Stimulated activated CD4-positive, alpha-beta T cell treated with anti-CD3 and anti-CD28 coated beads, Interleukin-1b, Interleukin-23, amount 100 ng/mL, for 48 hours (primary cell): ENCODE results near the gene SH2D3C.

ENCODE experiments used
- DNase-seq: peaks from one replicate; pipeline ENCODE4 v3.0.0-alpha.2; 2020

The SH2D3C gene, protein sequence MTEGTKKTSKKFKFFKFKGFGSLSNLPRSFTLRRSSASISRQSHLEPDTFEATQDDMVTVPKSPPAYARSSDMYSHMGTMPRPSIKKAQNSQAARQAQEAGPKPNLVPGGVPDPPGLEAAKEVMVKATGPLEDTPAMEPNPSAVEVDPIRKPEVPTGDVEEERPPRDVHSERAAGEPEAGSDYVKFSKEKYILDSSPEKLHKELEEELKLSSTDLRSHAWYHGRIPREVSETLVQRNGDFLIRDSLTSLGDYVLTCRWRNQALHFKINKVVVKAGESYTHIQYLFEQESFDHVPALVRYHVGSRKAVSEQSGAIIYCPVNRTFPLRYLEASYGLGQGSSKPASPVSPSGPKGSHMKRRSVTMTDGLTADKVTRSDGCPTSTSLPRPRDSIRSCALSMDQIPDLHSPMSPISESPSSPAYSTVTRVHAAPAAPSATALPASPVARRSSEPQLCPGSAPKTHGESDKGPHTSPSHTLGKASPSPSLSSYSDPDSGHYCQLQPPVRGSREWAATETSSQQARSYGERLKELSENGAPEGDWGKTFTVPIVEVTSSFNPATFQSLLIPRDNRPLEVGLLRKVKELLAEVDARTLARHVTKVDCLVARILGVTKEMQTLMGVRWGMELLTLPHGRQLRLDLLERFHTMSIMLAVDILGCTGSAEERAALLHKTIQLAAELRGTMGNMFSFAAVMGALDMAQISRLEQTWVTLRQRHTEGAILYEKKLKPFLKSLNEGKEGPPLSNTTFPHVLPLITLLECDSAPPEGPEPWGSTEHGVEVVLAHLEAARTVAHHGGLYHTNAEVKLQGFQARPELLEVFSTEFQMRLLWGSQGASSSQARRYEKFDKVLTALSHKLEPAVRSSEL

DNA sequence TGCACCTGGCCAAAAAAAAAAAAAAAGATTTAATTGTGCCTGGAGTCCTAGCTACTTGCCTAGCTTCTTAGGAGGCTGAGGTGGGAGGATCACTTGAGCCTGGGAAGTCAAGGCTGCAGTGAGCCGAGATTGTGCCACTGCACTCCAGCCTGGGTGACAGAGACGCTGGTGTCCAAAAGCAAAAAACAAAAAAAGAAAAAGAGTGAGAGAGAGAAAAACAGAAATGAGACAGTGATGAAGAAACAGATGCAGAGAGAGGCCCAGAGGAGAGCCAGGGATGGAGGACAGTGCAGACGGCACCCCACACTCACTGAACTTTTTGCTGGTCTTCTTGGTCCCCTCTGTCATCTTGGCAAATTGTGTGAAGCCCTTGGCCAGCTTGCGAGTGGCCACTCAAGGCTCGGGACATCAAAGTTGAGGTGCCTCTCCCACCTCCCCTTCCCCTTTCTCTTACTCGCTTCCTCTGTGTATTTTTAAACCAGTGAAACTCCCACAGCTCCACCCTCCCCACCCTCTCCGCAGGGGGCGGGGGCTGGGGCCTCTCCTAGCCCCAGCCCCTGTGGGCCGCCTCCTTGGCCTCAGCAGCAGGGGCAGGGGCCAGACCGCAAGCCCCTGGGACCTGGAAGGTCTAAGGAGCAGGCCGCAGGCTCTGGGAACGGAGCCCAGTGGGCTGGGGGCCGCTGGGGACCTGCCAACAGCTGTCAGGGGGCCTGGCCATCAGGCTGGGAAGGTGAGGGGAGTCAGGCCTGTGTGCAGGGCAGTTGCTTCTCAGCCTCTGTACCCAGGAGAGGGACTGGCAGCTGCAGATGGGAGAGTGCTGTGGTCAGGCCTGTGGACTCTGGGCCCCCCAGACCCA is at the start of gene SH2D3C:
TSS of gene SH2D3C (minus strand) at position 387 of the 856 bp plus-strand sequence. CDS start at position 348, 39 bp downstream.
- peak; percentile 47 for DNase-seq

DNA sequence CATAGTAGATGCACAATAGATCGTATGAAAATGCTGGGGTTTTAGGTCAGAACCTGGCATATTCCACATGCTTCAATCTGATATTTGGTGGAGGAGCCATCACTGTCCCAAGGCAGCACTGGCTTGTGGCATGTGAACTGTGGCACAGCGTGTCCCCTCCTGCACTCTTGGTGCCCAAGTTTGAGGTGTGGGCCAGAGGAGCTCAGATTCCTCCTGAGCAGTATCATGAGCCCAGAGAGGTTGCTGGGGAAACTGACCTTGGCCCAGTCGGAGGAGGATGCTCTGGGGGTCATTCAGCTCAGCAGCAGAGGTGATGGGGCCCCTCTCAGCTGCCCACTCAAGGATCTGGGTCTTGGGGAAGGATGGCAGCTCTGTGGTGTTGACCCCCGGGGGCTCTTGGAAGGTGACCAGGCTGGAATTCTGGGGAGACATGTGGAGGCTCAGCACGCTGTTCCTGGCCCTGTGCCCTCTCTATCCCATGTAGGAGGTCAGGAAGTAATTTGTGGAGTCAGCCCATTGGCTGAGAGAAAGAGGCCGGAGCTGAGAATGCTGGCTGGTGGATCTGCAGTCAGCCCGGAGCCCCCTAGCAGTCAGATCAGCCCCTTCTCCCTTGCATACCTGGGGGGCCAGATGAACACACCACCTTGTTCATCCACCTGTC is 47.9 kb upstream of the SH2D3C start:
- DNase-seq = no peak

DNA sequence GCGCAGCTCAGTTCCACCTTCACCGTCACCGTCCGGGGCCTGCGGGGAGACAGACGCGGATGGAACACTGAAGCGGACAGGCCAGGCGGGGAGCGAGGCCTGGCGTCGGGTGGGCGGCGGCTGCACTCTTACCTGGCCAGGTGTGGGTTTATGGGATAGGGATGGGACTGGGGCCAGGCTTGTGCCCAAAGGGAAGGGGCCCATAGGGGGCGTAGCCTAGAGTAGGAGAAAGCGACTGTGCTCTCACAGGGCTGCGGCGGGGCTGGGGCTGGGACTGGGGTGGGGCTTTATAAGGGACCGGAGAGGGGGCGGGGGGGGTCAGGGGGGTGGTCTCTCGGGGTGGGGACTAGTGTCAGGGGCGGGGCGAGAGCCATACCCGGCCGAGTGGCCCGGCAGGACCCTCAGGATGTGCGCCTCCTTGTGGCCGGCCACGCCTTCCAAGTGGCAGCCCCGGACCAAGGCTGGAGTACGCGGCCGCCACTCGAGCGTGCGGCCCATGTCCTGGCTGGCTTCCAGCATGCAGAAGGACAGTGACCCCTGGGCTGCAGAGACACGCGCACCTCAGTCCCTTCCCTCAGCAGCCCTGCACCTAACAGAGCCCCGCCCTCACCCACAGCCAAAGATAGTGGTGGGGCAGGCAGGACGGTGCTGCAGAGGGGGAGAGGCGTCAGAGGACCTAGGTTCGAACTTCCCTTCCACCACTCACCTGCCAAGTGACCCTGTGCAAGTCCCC is 47.0 kb upstream of the SH2D3C start:
- DNase-seq = no peak

DNA sequence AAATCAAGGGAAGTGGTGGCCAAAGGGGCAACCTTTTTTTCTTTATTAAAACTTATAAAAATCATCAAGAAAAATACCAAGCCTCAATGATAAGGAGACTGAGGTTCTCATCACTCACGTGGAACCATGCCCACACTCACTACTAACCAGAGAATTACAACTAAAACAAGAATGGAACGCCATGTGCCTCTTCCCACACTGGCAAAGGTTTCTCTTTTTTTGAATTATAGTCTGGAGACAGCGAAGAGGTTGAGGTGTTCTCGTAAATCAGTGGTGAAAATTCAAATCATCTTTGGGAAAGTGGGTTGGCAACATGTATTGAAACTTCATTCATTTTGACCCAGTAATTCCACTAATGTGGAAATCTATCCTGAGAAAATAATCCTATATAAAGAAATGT is 43.6 kb upstream of the SH2D3C start:
- no peak for DNase-seq

DNA sequence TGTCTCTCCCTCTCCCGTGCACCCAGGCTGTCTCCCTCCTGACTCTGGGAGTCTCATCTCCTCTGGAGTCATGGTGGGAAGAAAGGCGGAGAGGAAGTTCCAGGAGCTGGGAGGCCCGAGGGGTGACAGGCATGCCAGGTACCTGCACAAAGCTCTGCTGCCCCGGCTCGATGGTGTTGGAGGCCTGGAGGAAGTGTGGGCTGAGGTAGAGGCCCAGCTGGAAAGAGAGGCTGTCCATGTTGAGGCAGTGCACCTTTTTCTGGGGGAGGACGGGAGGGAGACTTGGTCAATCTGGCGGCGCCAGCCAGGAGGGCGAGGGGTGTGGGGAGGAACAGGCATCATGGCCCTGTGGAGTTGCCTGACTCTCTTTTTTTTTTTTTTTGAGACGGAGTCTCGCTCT is 40.1 kb upstream of the SH2D3C start:
- DNase-seq = no peak

DNA sequence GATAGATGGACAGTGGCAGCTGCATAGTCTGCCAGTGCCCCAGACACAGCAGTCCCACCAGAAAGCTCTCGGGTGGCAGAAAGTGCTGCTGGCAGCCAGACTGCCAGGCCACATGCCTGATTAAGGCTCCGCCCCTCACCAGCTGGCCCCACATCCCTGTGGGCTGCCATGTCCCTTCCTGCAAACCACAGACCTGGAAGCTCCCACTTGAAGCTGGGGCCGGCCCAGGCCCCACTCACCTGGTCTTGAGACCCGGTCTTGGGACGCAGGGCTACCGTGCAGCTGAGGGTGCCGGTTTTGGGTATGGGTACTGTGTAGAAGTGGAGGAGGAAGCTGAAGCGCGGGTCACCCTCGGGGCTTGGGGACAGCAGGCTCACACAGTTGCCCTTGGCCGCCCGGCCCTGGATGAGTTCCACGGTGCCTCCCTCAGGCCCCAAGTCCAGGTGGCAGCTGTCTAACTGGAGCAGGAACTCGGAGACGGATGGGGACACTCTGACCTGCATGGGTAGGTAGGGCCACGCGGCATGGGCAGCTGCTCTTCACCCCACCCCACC is 39.5 kb upstream of the SH2D3C start:
- no peak for DNase-seq

DNA sequence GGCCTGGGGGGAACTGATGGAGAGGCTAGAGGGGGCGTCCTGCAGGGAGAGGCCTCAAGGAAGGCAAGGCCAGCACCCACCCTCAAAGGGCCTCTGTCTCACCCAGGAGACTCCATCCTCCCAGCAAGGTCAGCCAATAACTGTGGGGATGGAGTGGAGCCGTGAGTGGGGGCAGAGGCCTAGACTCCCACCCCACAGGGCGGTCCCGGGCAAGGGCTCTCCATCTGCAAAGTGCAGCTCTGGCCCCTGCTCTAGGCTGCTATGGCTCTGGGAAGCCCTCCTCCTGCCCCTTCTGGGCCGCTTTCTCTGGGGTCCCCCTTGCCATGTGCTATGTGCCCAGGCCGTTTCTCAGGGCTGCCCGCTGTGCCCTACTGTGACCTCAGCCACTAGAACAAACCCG is 38.3 kb upstream of the SH2D3C start:
- DNase-seq = no peak

DNA sequence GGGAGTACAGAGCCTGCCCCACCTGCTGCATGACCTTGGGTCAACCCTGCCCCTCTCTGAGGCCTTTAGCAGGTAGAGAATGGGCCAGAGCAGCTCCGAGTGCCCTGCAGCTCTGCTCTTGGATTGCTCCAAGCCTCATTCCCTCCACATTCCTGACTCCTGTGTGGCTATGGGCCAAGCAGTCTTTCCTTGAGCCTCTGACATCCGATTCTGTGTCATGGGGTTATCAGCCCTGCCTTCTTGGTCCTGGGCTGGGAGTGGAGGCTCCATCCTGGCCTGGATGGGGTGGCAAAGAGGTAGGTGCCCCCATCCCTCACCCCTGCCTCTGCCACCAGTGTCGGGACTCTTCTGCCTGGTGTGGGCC is 37.9 kb upstream of the SH2D3C start:
- no peak for DNase-seq

DNA sequence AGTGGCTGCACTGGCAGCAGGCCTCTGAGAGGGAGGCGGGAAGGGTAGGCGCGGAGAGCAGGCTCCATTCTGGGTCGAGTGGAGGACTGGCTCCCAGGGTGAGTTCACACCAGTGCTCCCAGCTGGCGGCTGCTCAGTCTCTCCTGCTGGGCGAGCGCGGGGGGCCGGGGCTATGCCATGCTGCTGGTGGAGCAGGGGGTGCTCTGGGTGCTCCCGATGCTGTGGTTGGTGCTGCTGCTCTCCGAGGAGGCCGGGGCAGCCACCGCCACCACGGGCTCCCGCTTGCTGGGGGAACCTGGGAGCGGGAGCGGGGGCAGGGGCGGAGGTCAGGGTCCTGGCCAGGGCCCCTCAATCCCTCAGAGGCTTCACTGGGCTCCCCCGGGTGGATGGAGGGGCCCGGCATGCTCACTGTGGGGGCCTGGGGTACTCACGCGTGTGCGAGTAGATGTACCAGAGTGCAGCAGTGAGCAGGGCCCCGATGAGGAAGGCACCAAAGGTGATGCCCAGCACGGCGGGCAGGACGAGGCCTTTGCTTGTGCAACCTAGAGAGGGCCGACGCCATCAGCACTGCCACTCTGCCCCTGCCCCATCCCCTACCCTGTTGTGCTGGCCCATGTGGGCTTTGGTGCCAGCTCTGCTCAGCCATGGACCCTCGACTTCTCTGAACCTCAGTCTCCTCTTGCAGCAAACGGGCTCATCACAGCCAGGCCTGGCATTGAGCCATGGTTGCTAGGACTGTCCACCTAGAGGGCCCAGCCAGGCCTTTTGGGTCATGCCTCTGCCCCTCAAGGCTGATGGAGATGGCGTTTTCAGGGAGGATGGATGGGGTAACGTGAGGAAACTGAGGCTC is 37.3 kb upstream of the SH2D3C start:
- DNase-seq = no peak

DNA sequence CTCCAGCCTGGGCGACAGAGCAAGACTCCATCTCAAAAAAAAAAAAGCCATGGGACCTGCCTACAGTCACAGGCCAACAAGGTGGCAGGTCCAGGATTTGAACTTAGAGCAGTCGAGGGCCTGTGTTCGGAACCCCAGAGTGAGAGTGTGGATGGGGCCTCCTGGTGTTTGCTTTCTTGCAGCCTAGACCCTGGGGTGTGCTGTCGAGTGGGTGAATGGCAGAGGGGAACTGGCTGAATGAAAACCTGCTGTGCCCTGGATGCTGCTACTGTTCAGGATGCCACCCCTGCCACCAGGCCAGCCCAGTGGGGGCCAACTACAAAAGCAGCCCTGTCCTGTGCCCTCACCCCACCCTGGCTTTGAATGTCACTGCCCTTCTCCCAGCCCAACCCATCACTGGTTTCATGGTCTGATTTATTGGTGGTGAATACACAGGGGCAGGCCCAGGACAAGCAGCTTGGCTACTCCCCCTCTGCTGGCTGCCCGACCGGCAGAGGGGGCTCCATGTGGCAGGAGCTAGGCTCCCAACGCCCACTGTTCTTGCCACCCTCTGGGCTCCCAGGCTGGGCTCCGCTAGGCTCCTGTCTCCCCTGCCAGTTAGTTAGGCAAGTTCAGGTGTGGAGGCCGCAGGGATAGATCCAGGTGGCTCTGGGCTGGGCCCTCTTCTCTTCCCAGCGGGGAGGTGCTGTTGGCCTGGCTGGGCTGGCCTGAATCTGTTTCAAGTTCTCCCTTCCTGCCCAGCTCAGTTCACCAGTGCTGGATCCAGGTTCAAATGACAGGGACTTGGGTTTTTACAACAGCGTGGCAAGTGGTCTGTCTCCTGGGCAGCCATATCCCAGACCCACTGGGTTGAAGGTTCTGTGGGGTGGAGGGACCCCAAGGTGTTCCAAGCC is 36.4 kb upstream of the SH2D3C start:
- no peak for DNase-seq

DNA sequence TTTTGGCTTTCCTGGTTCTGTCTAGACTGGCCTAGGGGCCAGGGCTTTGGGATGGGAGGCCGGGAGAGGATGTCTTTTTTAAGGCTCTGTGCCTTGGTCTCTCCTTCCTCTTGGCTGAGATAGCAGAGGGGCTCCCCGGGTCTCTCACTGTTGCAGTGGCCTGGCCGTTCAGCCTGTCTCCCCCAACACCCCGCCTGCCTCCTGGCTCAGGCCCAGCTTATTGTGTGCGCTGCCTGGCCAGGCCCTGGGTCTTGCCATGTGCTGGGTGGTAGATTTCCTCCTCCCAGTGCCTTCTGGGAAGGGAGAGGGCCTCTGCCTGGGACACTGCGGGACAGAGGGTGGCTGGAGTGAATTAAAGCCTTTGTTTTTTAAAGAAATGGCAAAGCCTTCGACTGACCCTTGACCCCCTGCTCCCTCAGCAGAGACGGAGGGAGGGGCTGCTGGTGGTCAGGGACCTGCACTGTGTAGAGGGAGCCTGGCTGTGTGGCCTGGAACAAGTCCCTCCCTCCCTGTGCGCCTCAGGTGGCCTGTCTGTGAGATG is 35.3 kb upstream of the SH2D3C start:
- no peak for DNase-seq

DNA sequence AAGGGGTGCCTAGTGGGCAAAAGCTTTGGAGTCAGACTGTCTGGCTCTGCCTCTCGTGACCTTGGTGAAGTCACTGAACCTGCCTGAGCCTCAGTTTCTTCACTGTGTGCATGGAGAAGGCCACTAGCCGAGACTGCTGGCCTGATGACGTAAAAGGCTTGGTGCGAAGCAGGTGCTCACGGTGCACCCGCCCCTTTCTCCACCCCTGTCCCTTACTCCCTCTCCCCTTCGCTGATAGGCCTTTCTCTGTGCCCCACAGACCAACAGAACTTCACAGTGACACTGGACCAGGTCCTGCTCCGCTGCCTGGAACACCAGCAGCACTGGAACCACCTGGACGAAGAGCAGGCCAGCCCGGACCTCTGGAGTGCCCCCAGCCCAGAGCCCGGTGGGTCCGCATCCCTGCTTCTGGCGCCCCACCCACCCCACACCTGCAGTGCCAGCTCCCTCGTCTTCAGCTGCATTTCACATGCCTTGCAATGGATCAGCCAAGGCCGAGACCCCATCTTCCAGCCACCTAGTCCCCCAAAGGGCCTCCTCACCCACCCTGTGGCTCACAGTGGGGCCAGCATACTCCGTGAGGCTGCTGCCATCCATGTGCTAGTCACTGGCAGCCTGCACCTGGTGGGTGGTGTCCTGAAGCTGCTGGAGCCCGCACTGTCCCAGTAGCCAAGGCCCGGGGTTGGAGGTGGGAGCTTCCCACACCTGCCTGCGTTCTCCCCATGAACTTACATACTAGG is 34.6 kb upstream of the SH2D3C start:
- no peak for DNase-seq

DNA sequence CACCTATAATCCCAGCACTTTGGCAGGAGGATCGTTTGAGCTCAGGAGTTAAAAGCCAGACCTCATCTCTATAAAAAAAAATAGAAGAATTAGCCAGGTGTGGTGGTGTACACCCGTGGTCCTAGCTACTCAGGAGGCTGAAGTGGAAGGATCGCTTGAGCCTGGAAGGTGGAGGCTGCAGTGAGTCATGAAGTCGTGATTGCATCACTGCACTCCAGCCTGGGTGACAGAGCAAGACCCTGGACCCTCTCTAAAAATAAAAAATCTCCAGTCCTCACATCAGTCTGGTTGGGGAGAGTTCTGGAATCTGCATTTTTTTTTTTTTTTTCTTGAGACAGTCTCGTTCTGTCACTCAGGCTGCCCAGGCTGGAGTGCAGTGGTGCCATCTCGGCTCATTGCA is 33.5 kb upstream of the SH2D3C start:
- DNase-seq = no peak

DNA sequence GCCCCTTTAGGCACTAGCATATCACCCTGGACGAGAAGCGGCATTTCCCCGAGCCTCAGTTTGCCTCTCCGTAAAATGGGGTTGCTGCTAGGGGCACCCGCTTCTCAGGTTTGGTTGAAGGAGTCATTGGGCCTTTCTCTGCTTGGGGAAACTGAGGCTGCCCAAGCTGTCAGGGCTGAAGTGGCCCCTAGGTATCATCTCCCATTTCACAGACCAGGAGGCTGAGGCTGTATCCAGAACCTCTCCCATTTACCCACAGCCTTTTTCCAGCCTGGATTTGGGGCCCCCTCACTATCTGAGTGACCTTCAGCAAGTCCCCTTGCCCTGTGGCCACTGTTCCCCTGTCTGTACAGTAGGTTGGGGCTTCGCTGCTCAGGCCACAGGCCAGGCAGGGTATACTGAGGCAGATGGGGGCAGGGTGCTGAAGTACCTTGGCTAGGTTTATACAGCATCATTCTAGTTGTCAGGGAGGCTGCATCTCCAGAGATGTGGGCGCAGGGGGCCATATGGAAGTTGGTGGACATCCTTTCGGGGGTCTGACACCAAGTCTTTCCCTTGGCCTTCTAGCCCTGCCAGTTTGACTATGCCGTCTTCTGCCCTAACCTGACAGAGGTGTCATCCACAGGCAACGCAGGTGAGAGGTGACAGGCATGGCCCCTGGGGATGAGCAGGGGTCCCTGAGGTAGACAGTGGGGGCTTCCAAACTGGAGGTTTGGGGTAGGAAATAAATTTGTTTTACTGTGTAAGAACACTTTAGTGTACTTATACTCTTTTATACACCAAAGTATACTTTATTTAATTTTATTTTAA is 32.1 kb upstream of the SH2D3C start:
- DNase-seq = no peak

DNA sequence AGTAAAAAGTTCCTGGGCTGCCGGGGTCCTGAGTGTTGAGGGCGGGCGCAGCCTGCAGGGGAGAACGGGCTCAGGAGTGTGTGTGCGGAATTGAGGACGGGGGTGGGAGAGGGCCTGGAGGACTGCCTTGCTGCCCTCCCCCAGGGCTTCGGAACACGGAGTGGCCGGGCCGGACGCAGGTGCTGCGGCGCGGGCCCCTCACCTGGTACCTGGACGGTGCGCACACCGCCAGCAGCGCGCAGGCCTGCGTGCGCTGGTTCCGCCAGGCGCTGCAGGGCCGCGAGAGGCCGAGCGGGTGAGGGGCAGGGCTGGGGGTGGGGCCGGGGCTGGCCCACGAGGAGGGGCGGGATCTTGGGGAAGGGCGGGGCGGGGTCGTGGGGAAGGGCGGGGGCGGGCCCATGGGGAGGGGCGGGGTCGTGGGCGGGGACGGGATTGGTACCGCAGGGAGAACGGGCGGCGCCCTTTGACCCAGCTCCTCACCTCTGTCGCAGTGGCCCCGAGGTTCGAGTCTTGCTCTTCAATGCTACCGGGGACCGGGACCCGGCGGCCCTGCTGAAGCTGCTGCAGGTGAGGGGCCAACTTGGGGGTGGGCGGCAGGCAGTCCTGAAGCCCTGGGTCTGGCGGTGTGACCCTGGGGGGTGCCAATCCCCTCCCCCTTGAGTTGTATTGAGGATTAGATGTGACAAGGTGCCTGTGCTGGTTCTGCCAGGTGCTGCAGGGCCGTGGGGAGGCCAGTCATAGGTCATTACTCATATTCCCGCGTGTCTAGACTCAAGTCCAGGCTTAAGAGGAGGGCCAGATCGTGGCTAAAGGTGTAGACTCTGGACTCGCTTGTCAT is 31.3 kb upstream of the SH2D3C start:
- DNase-seq = no peak

DNA sequence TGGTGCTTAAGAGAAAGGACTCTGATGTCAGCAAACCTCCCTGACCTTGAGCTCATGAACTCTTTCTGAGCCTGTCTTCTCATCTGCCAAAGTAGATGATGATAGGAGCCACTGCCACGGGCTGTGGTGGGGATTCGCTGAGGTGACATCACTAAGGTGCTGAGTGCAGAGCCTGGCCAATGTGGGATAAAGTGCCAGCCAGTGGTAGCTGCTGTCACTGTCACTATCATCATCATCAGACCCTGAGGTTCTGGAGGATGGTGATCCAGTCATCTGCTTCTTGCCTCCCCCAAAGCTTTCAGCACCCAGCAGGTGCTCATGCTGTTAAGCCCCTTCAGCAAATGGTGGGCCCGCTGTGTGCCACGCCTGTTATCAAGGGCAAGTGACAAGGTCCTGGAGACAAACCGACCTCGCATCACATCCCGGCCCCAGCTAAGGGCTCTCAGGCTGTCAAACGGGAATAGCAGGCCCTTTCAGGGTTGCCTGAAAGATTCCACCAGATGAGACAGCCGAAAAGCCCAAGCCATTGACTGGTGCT is 30.6 kb upstream of the SH2D3C start:
- DNase-seq = peak; percentile 35
